HFFc6 (cell line): ENCODE results near the gene MYO9B. TPM values are rescaled to one million over a fixed set of nuclear protein-coding genes. Genes with fewer than 3 reads are reported as not detected.

Experiments
- DNase-seq: peaks from one replicate; pipeline ENCODE4 v3.0.0-alpha.2; 2018
- H3K27ac Mint-ChIP-seq: 2 replicates; pipeline ENCODE4 v1.8.0; 2020; ENCODE audit warnings: mild to moderate bottlenecking, mixed read lengths
- H3K27me3 Mint-ChIP-seq: 2 replicates; pipeline ENCODE4 v1.8.0; 2021; ENCODE audit warnings: mild to moderate bottlenecking, moderate library complexity, mixed read lengths; ENCODE audit not compliant: insufficient read depth
- H3K36me3 Mint-ChIP-seq: 2 replicates; pipeline ENCODE4 v1.8.0; 2021; ENCODE audit warnings: low read depth, mixed read lengths
- H3K4me1 Mint-ChIP-seq: 2 replicates; pipeline ENCODE4 v1.8.0; 2020; ENCODE audit warnings: low read depth, mixed read lengths
- H3K4me3 Mint-ChIP-seq: 2 replicates; pipeline ENCODE4 v1.8.0; 2020; ENCODE audit warnings: mild to moderate bottlenecking, moderate library complexity, mixed read lengths
- H3K9me3 Mint-ChIP-seq: 2 replicates; pipeline ENCODE4 v1.8.0; 2020; ENCODE audit warnings: mild to moderate bottlenecking, mixed read lengths
- total RNA-seq, 6 experiments: library from RNA; stranded (reverse); fragmentation: NEBNext Ultra II Directional; extraction: Animal tissue kit (Norgen Biotek cat#: 25700); gene quantifications; 2 replicates in 1 of 6; 3 replicates in 5 of 6; pipeline ENCODE4 v1.2.3, GENCODE V29; 2021
- TF ChIP-seq, protein P1 (sequence below): fragments of 200-600 bp; sonication (generic); IDR thresholded peaks from 2 replicates; pipeline ENCODE4 v1.5.0; 2021; ENCODE audit warnings: antibody characterized with exemption, mild to moderate bottlenecking

Gene MYO9B
- total RNA-seq, 6 experiments from 2014 or later: 81.2 to 89.0 (median 83.4) TPM

DNA sequence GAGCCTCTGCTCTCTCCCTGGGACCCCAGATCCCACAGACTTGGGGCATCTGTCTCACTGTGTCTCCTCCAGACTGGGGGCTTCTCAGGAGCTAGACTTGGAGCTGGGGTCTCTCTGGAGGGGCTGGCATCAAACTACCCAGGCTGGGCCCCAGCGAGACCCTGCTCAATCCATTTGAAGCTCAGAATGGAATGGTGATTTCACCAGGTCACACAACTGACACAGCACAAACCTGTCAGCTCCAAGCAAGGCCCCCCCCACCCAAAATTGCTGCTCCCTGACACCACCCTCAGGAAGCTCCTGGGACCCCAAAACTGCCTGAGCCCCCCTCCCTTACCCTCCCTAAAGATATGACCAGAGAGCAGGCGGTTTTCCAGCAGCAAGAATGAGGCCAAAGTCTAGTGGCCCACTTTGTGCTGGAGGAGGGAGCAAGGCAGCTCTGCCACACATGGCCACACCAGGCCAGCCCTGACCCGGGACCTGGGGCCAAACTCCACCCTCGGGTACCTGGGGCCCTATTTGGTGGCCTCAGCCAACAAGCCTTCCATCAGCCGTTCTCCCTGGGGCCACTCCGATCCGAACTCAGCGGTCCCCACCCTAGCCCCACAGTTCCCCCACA, 167.7 kb downstream of the MYO9B start:
- H3K4me1 Mint-ChIP-seq: peaks cover 40% of the 10 kb centered on the region
- H3K27ac Mint-ChIP-seq: peak overlapping the region; percentile 84
- H3K9me3 Mint-ChIP-seq: no peaks in the 10 kb centered on the region
- no peak for DNase-seq
- TF ChIP-seq, protein P1, sequence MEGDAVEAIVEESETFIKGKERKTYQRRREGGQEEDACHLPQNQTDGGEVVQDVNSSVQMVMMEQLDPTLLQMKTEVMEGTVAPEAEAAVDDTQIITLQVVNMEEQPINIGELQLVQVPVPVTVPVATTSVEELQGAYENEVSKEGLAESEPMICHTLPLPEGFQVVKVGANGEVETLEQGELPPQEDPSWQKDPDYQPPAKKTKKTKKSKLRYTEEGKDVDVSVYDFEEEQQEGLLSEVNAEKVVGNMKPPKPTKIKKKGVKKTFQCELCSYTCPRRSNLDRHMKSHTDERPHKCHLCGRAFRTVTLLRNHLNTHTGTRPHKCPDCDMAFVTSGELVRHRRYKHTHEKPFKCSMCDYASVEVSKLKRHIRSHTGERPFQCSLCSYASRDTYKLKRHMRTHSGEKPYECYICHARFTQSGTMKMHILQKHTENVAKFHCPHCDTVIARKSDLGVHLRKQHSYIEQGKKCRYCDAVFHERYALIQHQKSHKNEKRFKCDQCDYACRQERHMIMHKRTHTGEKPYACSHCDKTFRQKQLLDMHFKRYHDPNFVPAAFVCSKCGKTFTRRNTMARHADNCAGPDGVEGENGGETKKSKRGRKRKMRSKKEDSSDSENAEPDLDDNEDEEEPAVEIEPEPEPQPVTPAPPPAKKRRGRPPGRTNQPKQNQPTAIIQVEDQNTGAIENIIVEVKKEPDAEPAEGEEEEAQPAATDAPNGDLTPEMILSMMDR: no peak
- peaks cover 11% of the 10 kb centered on the region for H3K36me3 Mint-ChIP-seq
- H3K27me3 Mint-ChIP-seq: peaks cover 5% of the 10 kb centered on the region
- H3K4me3 Mint-ChIP-seq: peak overlapping the region; percentile 95

DNA sequence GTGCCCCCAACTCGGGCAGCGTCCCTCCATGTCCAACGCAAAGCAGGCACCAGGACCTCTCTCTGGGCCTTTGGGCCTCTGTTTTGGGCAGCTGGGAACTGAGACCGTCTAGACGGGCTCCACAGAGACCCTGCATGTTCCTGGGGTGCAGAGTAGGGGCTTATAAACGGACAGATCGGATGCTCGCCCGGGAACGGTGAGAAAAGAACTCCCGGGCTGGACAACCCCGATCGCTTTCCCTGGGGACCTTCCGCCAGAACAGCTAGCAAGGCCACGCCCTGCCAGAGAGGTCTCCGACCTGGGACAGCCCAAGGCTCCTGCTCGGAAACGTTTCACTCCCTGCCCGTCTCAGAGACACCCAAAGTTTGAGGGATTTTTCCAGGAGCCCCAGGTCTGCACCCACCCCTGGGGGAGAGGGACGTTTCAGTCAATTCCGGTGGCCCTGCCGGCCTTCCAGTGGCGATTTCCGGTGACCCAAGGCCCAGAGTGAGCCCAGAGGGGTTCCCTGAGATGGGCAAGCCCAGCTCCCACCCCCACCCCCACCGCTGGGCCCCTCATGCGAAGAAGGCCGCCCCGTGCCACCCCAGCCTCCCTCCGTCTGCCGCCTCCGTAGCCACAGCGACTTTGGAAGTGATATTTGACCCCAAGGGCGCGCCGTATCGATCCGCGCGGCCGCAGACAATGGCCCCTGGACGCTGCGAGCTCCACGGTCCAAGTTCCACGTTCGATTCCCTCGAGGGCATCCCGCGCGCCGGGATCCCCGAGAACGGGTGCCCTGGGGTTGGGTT, 168.4 kb downstream of the MYO9B start:
- peak; percentile 40 for DNase-seq
- TF ChIP-seq, protein P1: no peak
- H3K27me3 Mint-ChIP-seq: peaks cover 5% of the 10 kb centered on the region
- no peaks in the 10 kb centered on the region for H3K9me3 Mint-ChIP-seq
- 0 out of 2 replicates have a peak, but pooled peaks cover 9% of the 10 kb centered on the region for H3K36me3 Mint-ChIP-seq
- peak overlapping the region; percentile 84 for H3K27ac Mint-ChIP-seq
- peaks cover 45% of the 10 kb centered on the region for H3K4me1 Mint-ChIP-seq
- H3K4me3 Mint-ChIP-seq: peak overlapping the region; percentile 95

DNA sequence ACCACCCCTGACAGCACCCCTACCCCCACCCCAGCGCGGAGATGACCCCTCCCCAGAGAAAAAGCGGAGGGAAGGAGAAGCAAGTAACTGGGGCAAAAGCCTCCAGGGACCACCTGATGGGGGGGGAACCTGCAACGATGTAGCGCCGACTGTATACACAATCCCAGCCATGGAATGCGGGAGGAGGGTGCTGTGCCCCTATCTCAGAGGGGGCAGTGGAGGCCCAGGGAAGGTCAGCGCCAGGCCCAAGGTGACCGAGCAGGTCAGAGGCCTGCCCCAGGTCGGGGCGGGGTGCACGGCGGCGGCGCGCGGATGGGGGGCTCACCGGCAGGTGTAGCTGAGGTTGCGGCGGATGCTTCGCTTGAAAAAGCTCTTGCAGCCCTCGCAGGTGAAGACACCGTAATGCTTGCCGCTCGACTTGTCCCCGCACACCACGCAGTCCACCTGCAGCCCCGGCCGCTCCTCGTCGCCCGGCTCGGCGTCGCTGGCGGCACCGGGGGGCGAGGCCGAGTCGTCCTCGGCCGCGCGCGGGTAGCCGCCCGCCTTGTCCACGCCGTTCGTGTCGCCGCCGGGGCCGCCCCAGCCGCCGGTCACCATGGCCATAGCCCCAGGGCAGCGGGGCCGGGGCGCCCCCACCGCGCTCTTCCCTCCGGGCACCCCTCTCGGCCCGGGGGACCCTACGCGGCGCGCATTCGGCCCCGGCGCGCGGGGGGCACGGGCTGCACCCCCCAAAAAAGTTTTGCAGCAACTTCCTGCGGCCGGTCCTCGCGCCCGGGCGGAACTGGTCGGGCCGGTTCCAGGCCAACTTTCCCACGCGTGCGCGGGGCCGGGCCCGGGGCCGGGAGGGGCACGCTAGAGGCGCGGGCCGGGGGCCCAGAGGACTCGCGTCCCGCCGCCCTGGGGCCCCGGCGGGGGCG, 169.3 kb downstream of the MYO9B start:
- H3K4me3 Mint-ChIP-seq: peak overlapping the region; percentile 95
- DNase-seq: no peak
- peaks cover 5% of the 10 kb centered on the region for H3K27me3 Mint-ChIP-seq
- TF ChIP-seq, protein P1: no peak
- H3K9me3 Mint-ChIP-seq: no peaks in the 10 kb centered on the region
- peak overlapping the region; percentile 84 for H3K27ac Mint-ChIP-seq
- H3K4me1 Mint-ChIP-seq: peaks cover 52% of the 10 kb centered on the region
- H3K36me3 Mint-ChIP-seq: 0 out of 2 replicates have a peak, but pooled peaks cover 9% of the 10 kb centered on the region

DNA sequence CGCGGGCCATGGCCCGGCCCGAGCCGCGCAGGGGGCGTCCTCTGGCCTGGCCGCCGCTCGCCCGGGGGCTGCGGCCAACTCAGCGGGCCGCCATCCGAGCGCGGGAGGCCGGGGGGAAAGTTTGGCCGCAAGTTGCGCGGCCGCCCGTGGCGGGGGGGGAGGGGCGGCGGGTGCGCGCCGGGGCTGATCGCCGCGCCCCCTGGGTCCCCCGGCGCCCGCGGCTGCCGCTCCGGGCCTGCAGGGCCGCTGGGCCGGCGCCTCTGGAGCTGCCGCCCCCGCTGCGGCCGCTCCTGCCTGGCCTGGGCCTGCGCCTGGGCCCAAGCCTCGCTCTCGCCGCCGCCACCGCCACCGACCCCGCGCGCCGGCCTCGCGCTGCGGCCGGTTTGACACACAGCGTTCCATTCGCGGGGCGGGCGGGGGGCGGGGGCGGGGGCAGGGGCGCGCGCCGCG, 170.0 kb downstream of the MYO9B start, which contains the start of gene NR2F6:
NR2F6 (minus strand) TSS at position 385 of the 450 bp plus-strand sequence. CDS start 699 bp downstream, outside the sequence.
- no peak for DNase-seq
- 0 out of 2 replicates have a peak, but pooled peaks cover 9% of the 10 kb centered on the region for H3K36me3 Mint-ChIP-seq
- TF ChIP-seq, protein P1: no peak
- H3K4me1 Mint-ChIP-seq: peaks cover 52% of the 10 kb centered on the region
- H3K27ac Mint-ChIP-seq: peak within 1 kb of the TSS; percentile 83
- no peaks in the 10 kb centered on the region for H3K9me3 Mint-ChIP-seq
- peaks cover 5% of the 10 kb centered on the region for H3K27me3 Mint-ChIP-seq
- peak within 1 kb of the TSS; percentile 95 for H3K4me3 Mint-ChIP-seq
